Uterus (tissue), 2 donors: ENCODE data around the gene TAPBP.

Experiments
- CTCF ChIP-seq, 4 experiments: fragments of 200-600 bp in 2 of 4; fragments of 450-650 bp in 2 of 4; sonication (generic) in 2 of 4; IDR thresholded peaks; one replicate each; pipeline ENCODE4 v1.5.1; 2016 to 2019; ENCODE audit warnings: antibody characterized with exemption in 4 of 4, mild to moderate bottlenecking in 2 of 4, moderate library complexity in 1 of 4
- POLR2A ChIP-seq, 2 donors: fragments of 450-650 bp; IDR thresholded peaks; one replicate each; pipeline ENCODE4 v1.6.1; 2016; ENCODE audit warnings: antibody characterized with exemption in 2 of 2, mild to moderate bottlenecking in 1 of 2, moderate library complexity in 1 of 2

GRCh38 chr6:33306356-33306755, 7.5 kb downstream of the TAPBP start:
- TF ChIP-seq CTCF (IDR thresholded peaks at IDR 0.05) (no peak), POLR2A (IDR thresholded peaks at IDR 0.05) (no peak)
